HepG2 (cell line): ENCODE data around the gene CENPC. TPM values are rescaled to one million over a fixed set of nuclear protein-coding genes. Genes with fewer than 3 reads are reported as not detected.

Experiments
- ATAC-seq: fragments of 200-7000 bp; cut with Tn5 transposase; 3 replicates; pipeline ENCODE4 v1.9.1; 2020; ENCODE audit warnings: mild to moderate bottlenecking, moderate library complexity
- BruUV-seq: library from RNA; stranded (reverse); fragments of 400-500 nt; replicated peaks from 2 replicates; lab custom pipeline; 2021; lab: Mats Ljungman, UMichigan
- CTCF ChIA-PET: fragments of 300-600 bp; formaldehyde crosslinking; extraction: SDS; loops from one replicate; lab custom pipeline; 2021; ENCODE audit warnings: low total read pairs, inconsistent platforms, low intra/inter-chr PET ratio; lab: Yijun Ruan, JAX
- POLR2A ChIA-PET: fragments of 350-600 bp; sonication (Branson Sonifier 250); formaldehyde crosslinking; loops from one replicate; lab custom pipeline; 2020; ENCODE audit warnings: antibody characterized with exemption, inconsistent platforms; lab: Yijun Ruan, JAX
- DNase-seq: peaks from one replicate; pipeline ENCODE4 v3.0.0-alpha.2; 2015; ENCODE audit warnings: low spot score
- FAIRE-seq: peaks from 3 replicates; lab custom pipeline; 2011; peaks lifted over from hg19 to GRCh38; lab: Jason Lieb, UNC
- H2AFZ ChIP-seq: one replicate; pipeline ENCODE4 v1.6.1; 2011; ENCODE audit warnings: low read length, inconsistent platforms
- H3K27ac ChIP-seq: fragments of 300-600 bp; 3 replicates; pipeline ENCODE4 v1.8.0; 2011; ENCODE audit warnings: mixed run types, mild to moderate bottlenecking, mixed read lengths, low read length, inconsistent platforms; ENCODE audit not compliant: insufficient read depth; ENCODE audit errors: extremely low read length
- H3K27me3 ChIP-seq, 2 experiments: fragments of 200-600 bp in 1 of 2; 2 replicates in 1 of 2; 3 replicates in 1 of 2; pipeline versions ENCODE4 v1.6.0 to v1.8.0; 2011; ENCODE audit warnings: low read length in 2 of 2, mild to moderate bottlenecking in 2 of 2, moderate library complexity in 2 of 2, inconsistent platforms in 1 of 2; ENCODE audit not compliant: insufficient read depth in 2 of 2, control insufficient read depth in 1 of 2
- H3K36me3 ChIP-seq, 2 experiments: fragments of 200-600 bp in 1 of 2; replicated peaks in 1 of 2; 2 replicates in 1 of 2; 3 replicates in 1 of 2; pipeline versions ENCODE4 v1.5.1 to v1.8.0; 2011; ENCODE audit warnings: low read length in 2 of 2, inconsistent platforms in 1 of 2; ENCODE audit not compliant: insufficient read depth in 2 of 2, control insufficient read depth in 1 of 2
- H3K4me1 ChIP-seq: 2 replicates; pipeline ENCODE4 v1.5.1; 2012; ENCODE audit warnings: low read length, inconsistent platforms; ENCODE audit not compliant: insufficient read depth
- H3K4me2 ChIP-seq: 2 replicates; pipeline ENCODE4 v1.6.0; 2011; ENCODE audit warnings: low read depth, low read length, inconsistent platforms
- H3K4me3 ChIP-seq, 3 experiments: fragments of 200-600 bp in 1 of 3; sonication (generic), shearing (Covaris generic) in 1 of 3; replicated peaks in 1 of 3; 2 replicates each; pipeline ENCODE4 v1.5.1; 2011 to 2016; ENCODE audit warnings: low read length in 3 of 3, inconsistent platforms in 2 of 3, low read depth in 2 of 3, mild to moderate bottlenecking in 2 of 3, control low read depth in 1 of 3, mixed read lengths in 1 of 3; ENCODE audit not compliant: insufficient read depth in 1 of 3
- H3K79me2 ChIP-seq: one replicate; pipeline ENCODE4 v1.6.1; 2011; ENCODE audit warnings: low read length, inconsistent platforms; ENCODE audit not compliant: insufficient read depth
- H3K9ac ChIP-seq: 2 replicates; pipeline ENCODE4 v1.6.0; 2011; ENCODE audit warnings: mild to moderate bottlenecking, low read depth, low read length, inconsistent platforms; ENCODE audit not compliant: insufficient read depth
- H3K9me3 ChIP-seq: 2 replicates; pipeline ENCODE4 v1.5.1; 2012; ENCODE audit warnings: mild to moderate bottlenecking, low read length
- H4K20me1 ChIP-seq: 2 replicates; pipeline ENCODE4 v1.6.0; 2011; ENCODE audit warnings: inconsistent platforms, mild to moderate bottlenecking, low read length, moderate library complexity; ENCODE audit not compliant: insufficient read depth
- ARID2 ChIP-seq: sonication (generic); formaldehyde crosslinking; IDR thresholded peaks from 2 replicates; pipeline ENCODE4 v1.8.1; 2022; ENCODE audit warnings: mild to moderate bottlenecking, missing genetic modification reagents, borderline replicate concordance
- MIXL1 ChIP-seq: IDR thresholded peaks from 2 replicates; pipeline ENCODE4 v1.6.1; 2016
- STAG1 ChIP-seq: sonication (generic); formaldehyde crosslinking; IDR thresholded peaks from 2 replicates; pipeline ENCODE4 v1.4.0; 2020; ENCODE audit warnings: missing genetic modification reagents
- WGBS: methylation state at CpG from one replicate; pipeline ENCODE4 v1.1.6; 2017; ENCODE audit warnings: low lambda C conversion rate; 5-methylcytosine and 5-hydroxymethylcytosine counted together
- in situ Hi-C: cut with HindIII; loops from 2 replicates; pipeline ENCODE4 v1.10.0; 2017; ENCODE audit warnings: low pct_unique_long_range_greater_than_20kb; ENCODE audit not compliant: extremely low pct_ligation_motif_present
- intact Hi-C: fragments of 100-400 bp; cut with micrococcal nuclease; formaldehyde crosslinking; loops from one replicate; pipeline ENCODE4 v1.10.0; 2022; ENCODE audit not compliant: unreplicated experiment
- polyA plus RNA-seq, 8 experiments: library from polyadenylated mRNA; depleted of rRNA in 3 of 8; stranded (reverse) in 7 of 8; unstranded in 1 of 8; fragments of >200 nt; fragmentation: Illumina TruSeq in 4 of 8; extraction: Trizol in 4 of 8; gene quantifications; 2 replicates each; pipeline versions ENCODE4 v1.2.1 to v1.2.3, GENCODE V29; 2011 to 2016; ENCODE audit warnings: low read depth in 4 of 8, missing spikeins in 1 of 8, mixed read lengths in 1 of 8; ENCODE audit not compliant: insufficient read depth in 1 of 8
- total RNA-seq, 5 experiments: library from RNA; depleted of rRNA; stranded (reverse); fragments of >200 nt; fragmentation: Illumina TruSeq; extraction: Trizol; gene quantifications; 2 replicates each; pipeline ENCODE4 v1.2.3, GENCODE V29; 2016; ENCODE audit warnings: low read depth in 1 of 5
- TF ChIP-seq, protein P1 (sequence below): sonication (generic); formaldehyde crosslinking; IDR thresholded peaks from 2 replicates; pipeline ENCODE4 v1.5.0; 2020; ENCODE audit warnings: missing genetic modification reagents, mild to moderate bottlenecking, borderline replicate concordance
- TF ChIP-seq, protein P2 (sequence below): sonication (generic); formaldehyde crosslinking; IDR thresholded peaks from 2 replicates; pipeline ENCODE4 v1.5.0; 2020; ENCODE audit warnings: mild to moderate bottlenecking, missing genetic modification reagents, moderate library complexity
- TF ChIP-seq, protein P3 (sequence below): IDR thresholded peaks from 2 replicates; pipeline ENCODE4 v1.6.1; 2012; ENCODE audit warnings: low read depth, low read length, improper control_type of control experiment

CENPC gene
- total and polyA plus RNA-seq, 2 of the 13 experiments (the other 11 are each of a cell fraction or from before 2014, with no cell fraction given), result 4.7 to 16.4 TPM

DNA sequence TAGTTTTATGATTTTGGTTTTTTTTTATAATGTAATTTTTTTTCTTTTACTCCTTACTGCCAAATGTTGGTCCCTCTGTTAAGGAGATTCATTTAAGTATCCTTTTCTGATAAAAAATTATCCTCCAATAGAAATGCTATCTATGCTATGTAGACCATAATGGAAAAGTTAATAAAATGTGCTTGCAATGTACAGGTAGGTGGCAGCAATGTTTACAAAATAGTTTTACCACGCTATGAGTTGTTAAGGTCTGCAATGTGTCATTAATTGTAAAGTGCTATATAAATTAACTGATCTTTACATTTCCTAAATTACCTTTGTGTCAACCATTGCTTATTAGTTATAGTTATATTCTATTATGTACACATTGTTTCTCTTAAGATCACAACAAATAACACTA, 3.8 kb upstream of the CENPC start:
- Histone ChIP-seq H3K27me3 (no peaks in the 10 kb centered on the region), H2AFZ (no peak overlapping the region), H3K27ac (no peak overlapping the region), H3K9ac (no peak overlapping the region), H4K20me1 (no peaks in the 10 kb centered on the region), H3K4me2 (no peak overlapping the region), H3K4me1 (peaks cover 9% of the 10 kb centered on the region; the same call in 1 of the 2 replicates), H3K9me3 (no peaks in the 10 kb centered on the region), H3K4me3 (no peak overlapping the region), H3K79me2 (peaks cover 12% of the 10 kb centered on the region), H3K36me3 (no peaks in the 10 kb centered on the region)
- DNase-seq, result peak; percentile 15
- ChIA-PET CTCF (no interaction called here), POLR2A (no interaction called here)
- no peak for FAIRE-seq
- BruUV-seq, result no TSS peak
- no peak for ATAC-seq
- 6% methylated on average over 1 of the region's 1 CpG for WGBS
- TF ChIP-seq ARID2 (CRISPR knock-in tag) (no peak), STAG1 (CRISPR knock-in tag) (peak; percentile 70), MIXL1 (CRISPR knock-in tag) (peak; percentile 54; the same call in 1 of the 2 replicates)
- TF ChIP-seq, protein P1, sequence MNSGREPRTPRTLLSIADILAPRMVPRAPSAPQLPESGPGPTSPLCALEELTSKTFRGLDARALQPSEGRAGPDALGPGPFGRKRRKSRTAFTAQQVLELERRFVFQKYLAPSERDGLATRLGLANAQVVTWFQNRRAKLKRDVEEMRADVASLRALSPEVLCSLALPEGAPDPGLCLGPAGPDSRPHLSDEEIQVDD (CRISPR knock-in tag), result no peak
- TF ChIP-seq, protein P2, sequence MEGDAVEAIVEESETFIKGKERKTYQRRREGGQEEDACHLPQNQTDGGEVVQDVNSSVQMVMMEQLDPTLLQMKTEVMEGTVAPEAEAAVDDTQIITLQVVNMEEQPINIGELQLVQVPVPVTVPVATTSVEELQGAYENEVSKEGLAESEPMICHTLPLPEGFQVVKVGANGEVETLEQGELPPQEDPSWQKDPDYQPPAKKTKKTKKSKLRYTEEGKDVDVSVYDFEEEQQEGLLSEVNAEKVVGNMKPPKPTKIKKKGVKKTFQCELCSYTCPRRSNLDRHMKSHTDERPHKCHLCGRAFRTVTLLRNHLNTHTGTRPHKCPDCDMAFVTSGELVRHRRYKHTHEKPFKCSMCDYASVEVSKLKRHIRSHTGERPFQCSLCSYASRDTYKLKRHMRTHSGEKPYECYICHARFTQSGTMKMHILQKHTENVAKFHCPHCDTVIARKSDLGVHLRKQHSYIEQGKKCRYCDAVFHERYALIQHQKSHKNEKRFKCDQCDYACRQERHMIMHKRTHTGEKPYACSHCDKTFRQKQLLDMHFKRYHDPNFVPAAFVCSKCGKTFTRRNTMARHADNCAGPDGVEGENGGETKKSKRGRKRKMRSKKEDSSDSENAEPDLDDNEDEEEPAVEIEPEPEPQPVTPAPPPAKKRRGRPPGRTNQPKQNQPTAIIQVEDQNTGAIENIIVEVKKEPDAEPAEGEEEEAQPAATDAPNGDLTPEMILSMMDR, result peak; percentile 64
- TF ChIP-seq, protein P3, sequence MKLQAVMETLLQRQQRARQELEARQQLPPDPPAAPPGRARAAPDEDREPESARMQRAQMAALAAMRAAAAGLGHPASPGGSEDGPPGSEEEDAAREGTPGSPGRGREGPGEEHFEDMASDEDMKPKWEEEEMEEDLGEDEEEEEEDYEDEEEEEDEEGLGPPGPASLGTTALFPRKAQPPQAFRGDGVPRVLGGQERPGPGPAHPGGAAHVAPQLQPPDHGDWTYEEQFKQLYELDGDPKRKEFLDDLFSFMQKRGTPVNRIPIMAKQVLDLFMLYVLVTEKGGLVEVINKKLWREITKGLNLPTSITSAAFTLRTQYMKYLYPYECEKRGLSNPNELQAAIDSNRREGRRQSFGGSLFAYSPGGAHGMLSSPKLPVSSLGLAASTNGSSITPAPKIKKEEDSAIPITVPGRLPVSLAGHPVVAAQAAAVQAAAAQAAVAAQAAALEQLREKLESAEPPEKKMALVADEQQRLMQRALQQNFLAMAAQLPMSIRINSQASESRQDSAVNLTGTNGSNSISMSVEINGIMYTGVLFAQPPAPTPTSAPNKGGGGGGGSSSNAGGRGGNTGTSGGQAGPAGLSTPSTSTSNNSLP, result peak; percentile 67; the same call in 1 of the 2 replicates
- intact Hi-C loops, result loop anchor here (1.0 to 5.0 kb wide), 5 partner anchors 68 to 628 kb away; partner anchors contain the start of gene UBA6
- in situ Hi-C loops, result loop anchor here (25.0 kb wide), 1 partner anchor 613 kb away; no protein-coding TSS in a partner anchor
